Measurements from ENCODE around the gene SULT2A1.
A peak's percentile ranks its signal among the peaks of the same experiment; 100 is the strongest.
"Not testable (repeated sequence)": the region's sequence is repeated elsewhere in the genome, so short reads cannot be mapped to it uniquely, and the experiment has no call there.

The SULT2A1 gene

GRCh38 chr19:47860602-47861297 lies 25.4 kb downstream of the SULT2A1 start:
- DNase-seq (ENCODE audit: low read depth in 3 of 3), result no peak

- not testable (repeated sequence) for DNase-seq (ENCODE audit: low read depth in 3 of 3)
Observed at GRCh38 chr19:47859838-47860237, 26.3 kb downstream of the SULT2A1 start.

- not testable (repeated sequence) for DNase-seq (ENCODE audit: low read depth in 3 of 3)
Observed at GRCh38 chr19:47858646-47859285, 27.3 kb downstream of the SULT2A1 start, which contains the start of gene TPRX2. Gene TPRX2, plus strand, starts transcription at chr19:47859235. Its CDS starts 12 bp downstream, at chr19:47859247.

GRCh38 chr19:47858231-47858630 lies 27.9 kb downstream of the SULT2A1 start:
- not testable (repeated sequence) for DNase-seq (ENCODE audit: low read depth in 3 of 3)

GRCh38 chr19:47854459-47854858 lies 31.7 kb downstream of the SULT2A1 start:
- DNase-seq (ENCODE audit: low read depth in 3 of 3), result no peak

GRCh38 chr19:47853003-47853402 lies 33.1 kb downstream of the SULT2A1 start:
- DNase-seq (ENCODE audit: low read depth in 3 of 3), result no peak

GRCh38 chr19:47848823-47849473 lies 37.2 kb downstream of the SULT2A1 start:
- DNase-seq (ENCODE audit: low read depth in 3 of 3), result peak in 2 of 3 donors; percentile 14 to 41

GRCh38 chr19:47848425-47848822 lies 37.7 kb downstream of the SULT2A1 start:
- DNase-seq (ENCODE audit: low read depth in 3 of 3), result no peak

GRCh38 chr19:47842941-47843340 lies 43.2 kb downstream of the SULT2A1 start:
- no peak for DNase-seq (ENCODE audit: low read depth in 3 of 3)

GRCh38 chr19:47839913-47840312 lies 46.2 kb downstream of the SULT2A1 start:
- DNase-seq (ENCODE audit: low read depth in 3 of 3), result no peak

GRCh38 chr19:47839411-47839810 lies 46.7 kb downstream of the SULT2A1 start:
- no peak for DNase-seq (ENCODE audit: low read depth in 3 of 3)

GRCh38 chr19:47836038-47836437 lies 50.1 kb downstream of the SULT2A1 start:
- DNase-seq (ENCODE audit: low read depth in 3 of 3), result no peak

GRCh38 chr19:47832723-47833122 lies 53.4 kb downstream of the SULT2A1 start:
- DNase-seq (ENCODE audit: low read depth in 3 of 3), result no peak

GRCh38 chr19:47826800-47827199 lies 59.3 kb downstream of the SULT2A1 start:
- DNase-seq (ENCODE audit: low read depth in 3 of 3), result no peak

- no peak for DNase-seq (ENCODE audit: low read depth in 3 of 3)
Observed at GRCh38 chr19:47824396-47824795, 61.7 kb downstream of the SULT2A1 start.

GRCh38 chr19:47821460-47822020 lies 64.6 kb downstream of the SULT2A1 start, which contains the start of gene CRX:
Gene CRX, plus strand, starts transcription at chr19:47821937. Its CDS starts 12,507 bp downstream, at chr19:47834444.
- DNase-seq (ENCODE audit: low read depth in 3 of 3), result no peak
